ENCODE data around the gene XRCC5. TPM values are rescaled to one million over a fixed set of nuclear protein-coding genes. Genes with fewer than 3 reads are reported as not detected.

Gene XRCC5
- total RNA-seq, 1 experiment from 2014 or later, result 618 TPM

GRCh38 chr2:216169087-216169486 lies 59.9 kb downstream of the XRCC5 start:
- H2BK120ac ChIP-seq (ENCODE audit: low read depth, low read length, poor library complexity, severe bottlenecking), result no peak overlapping the region
- H3K27ac ChIP-seq (ENCODE audit: insufficient read length, low read depth, low read length), result no peak overlapping the region
- no peak overlapping the region for H3K4me2 ChIP-seq (ENCODE audit: insufficient read depth, insufficient read length, low read length)
- no peaks in the 10 kb centered on the region for H3K23me2 ChIP-seq (ENCODE audit: insufficient read length, low read depth, low read length, poor library complexity, severe bottlenecking)
- peaks cover 7% of the 10 kb centered on the region; the same call in 1 of the 2 replicates for H3K79me2 ChIP-seq (ENCODE audit: insufficient read depth, low read length)
- no peaks in the 10 kb centered on the region for H3K4me1 ChIP-seq (ENCODE audit: insufficient read depth, low read length)
- no peak overlapping the region for H2BK5ac ChIP-seq (ENCODE audit: insufficient read length, low read length)
- TF ChIP-seq CTCF (conservative IDR thresholded peaks at IDR 0.05), result no peak
- H3K14ac ChIP-seq (ENCODE audit: insufficient read depth, low read length), result no peak overlapping the region
- no peaks in the 10 kb centered on the region for H3K27me3 ChIP-seq (ENCODE audit: insufficient read depth, low read length)
- Mint-ChIP-seq H3K27ac (peak overlapping the region in 1 of 3 experiments; percentile 88; a peak in 3 of 7 replicates), H3K36me3 (ENCODE audit: insufficient read depth in 1 of 3, low read depth in 3 of 3) (peaks cover 44 to 92% (median 90%) of the 10 kb centered on the region in 3 experiments; a peak in 6 of 7 replicates), H3K27me3 (ENCODE audit: low read depth) (no peaks in the 10 kb centered on the region), H3K4me1 (peaks cover 0 to 3% of the 10 kb centered on the region in 2 experiments; a peak in 1 of 4 replicates), H3K9me3 (no peaks in the 10 kb centered on the region), H3K4me3 (no peak overlapping the region)
- H4K20me1 ChIP-seq (ENCODE audit: control insufficient read depth, insufficient read depth, insufficient read length), result no peaks in the 10 kb centered on the region
- no peak overlapping the region for H3K9ac ChIP-seq (ENCODE audit: extremely low read depth, insufficient read length, low read length)
- no peak overlapping the region for H4K91ac ChIP-seq (ENCODE audit: insufficient read length, low read depth, low read length)
- H2BK20ac ChIP-seq (ENCODE audit: low read depth, low read length, poor library complexity, severe bottlenecking), result no peak overlapping the region
- no peak overlapping the region for H2BK15ac ChIP-seq (ENCODE audit: low read depth, low read length)
- no peak overlapping the region for H3K56ac ChIP-seq (ENCODE audit: insufficient read length, low read depth, low read length)
- no peak overlapping the region for H3K18ac ChIP-seq (ENCODE audit: insufficient read length, low read depth, low read length)
- no peak overlapping the region for H2AK5ac ChIP-seq (ENCODE audit: insufficient read length, low read length)
- H3K4ac ChIP-seq (ENCODE audit: low read depth, low read length), result no peak overlapping the region
- H2AFZ ChIP-seq (ENCODE audit: low read length), result no peak overlapping the region
- no peak overlapping the region for H4K5ac ChIP-seq (ENCODE audit: insufficient read length, low read depth, low read length)
- peaks cover 9% of the 10 kb centered on the region for H3K79me1 ChIP-seq (ENCODE audit: insufficient read depth, low read depth, low read length, poor library complexity, severe bottlenecking)
- DNase-seq, result no peak
- no peak overlapping the region for H4K8ac ChIP-seq (replicated peaks; ENCODE audit: insufficient read length, low read depth, low read length)
- no peak overlapping the region for H3T11ph ChIP-seq (ENCODE audit: low read length)
- no peak overlapping the region for H2BK12ac ChIP-seq (ENCODE audit: insufficient read length, low read depth, low read length)
- WGBS (ENCODE audit: extremely low coverage, insufficient read length, low lambda C conversion rate), result no CpG with 5 or more reads among the region's 3 CpGs
- no peak overlapping the region for H3K23ac ChIP-seq (ENCODE audit: insufficient read length, low read depth, low read length)
- no peaks in the 10 kb centered on the region for H3K9me3 ChIP-seq (ENCODE audit: control insufficient read depth, low read depth, low read length)
